GM19372 (cell line): Measurements from ENCODE around the gene ADGRB2.
A peak's percentile ranks its signal among the peaks of the same experiment; 100 is the strongest.

ENCODE experiments used
- ATAC-seq: cut with Tn5 transposase; IDR thresholded peaks from one replicate; pipeline ENCODE4 v1.9.1; 2021; ENCODE audit warnings: mild to moderate bottlenecking, low read depth, moderate library complexity; ENCODE audit not compliant: unreplicated experiment

The ADGRB2 gene

DNA sequence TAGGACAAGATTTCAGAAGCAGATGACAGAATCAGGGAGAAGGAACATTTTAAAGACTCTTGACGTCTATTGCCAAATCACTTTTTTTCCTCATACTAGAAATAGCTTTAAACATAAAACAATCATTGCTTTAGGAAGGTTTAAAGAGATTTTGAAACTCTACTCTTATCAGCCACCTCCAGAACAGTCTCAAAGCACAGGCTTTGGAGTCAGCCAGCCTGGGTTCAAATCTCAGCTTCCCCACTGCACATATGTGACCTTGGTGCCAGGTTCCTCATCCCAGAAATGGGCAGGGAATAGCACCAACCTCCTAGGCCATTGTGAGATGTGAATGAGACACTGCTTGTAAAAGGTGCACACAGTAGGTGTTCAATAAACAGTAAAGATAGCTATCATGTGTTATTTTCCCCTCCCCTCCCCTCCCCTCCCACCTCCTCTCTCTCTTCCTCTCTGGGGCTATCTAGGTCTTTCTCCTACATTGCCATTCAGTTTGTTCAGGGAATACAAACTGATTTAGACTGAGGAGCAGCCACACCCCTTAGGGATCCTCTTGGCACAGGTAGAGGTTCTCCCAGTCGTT is 31.0 kb upstream of the ADGRB2 start:
- ATAC-seq = no peak

- ATAC-seq = no peak
These were observed 29.6 kb upstream of the ADGRB2 start for GRCh38 chr1:31793586-31794285.

- ATAC-seq = no peak
These were observed 28.9 kb upstream of the ADGRB2 start for GRCh38 chr1:31793086-31793485.

GRCh38 chr1:31792541-31792940 is 28.4 kb upstream of the ADGRB2 start:
- no peak for ATAC-seq

DNA sequence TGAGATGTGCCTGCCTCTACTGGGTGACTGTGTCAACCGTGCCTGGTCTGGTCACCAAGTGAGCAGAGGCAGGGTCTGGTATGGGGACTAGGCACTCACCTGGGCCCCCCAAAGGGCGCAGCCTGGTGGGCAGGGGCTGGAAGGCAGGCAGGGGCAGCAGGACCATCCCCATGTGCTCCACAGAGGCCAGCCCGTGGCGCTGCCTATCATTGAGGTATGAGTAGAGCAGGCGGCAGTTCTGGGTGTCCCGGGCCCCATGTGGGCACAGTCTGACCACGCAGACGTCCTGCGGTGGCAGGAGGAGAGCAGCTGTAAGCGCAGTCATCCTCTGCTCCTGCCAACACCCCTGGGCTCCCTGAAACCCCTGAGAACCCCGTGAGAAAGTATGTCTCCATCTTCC is 28.0 kb upstream of the ADGRB2 start:
- no peak for ATAC-seq

GRCh38 chr1:31791131-31791858 is 27.2 kb upstream of the ADGRB2 start:
- no peak for ATAC-seq

- no peak for ATAC-seq
These were observed 26.5 kb upstream of the ADGRB2 start for GRCh38 chr1:31790641-31791091.

- ATAC-seq = no peak
These were observed 26.0 kb upstream of the ADGRB2 start for GRCh38 chr1:31790140-31790539.

DNA sequence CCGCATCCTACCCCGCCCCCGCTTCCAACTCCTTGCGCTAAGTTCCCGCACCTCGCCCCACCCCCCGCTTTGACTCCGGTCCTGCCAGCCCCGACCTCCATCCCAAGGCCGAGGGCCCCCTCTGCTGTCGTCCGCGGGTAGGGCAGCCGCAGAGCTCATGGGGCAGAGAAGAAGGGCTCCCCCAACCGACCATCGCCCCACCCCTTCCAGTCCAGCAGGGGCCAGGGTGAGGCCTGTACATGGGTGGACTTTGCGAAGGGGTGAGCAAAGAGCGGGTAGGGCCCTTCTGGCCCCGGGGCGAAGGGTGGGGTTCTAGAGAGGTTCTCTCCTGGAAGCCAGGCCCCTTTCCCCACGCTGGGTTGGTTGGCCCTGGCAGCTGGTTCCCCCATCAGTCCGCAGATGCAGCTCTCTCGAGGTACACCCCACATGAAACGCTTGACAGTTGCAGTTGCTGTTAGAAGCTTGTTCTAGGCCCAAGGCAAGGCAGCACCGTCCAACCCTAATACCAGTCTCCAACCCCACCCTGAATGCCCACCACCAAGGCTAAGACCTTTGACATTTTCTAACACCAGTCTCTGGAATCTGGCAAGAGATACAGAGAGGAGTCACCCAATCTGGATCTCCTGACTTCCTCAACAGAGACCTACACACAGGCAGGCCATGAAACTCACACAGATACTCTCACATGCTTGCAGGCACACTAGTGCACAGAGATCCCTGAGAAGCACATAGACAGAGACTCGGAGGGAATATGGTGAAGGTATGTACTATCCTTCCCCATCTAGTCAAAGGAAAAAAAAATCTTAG is 25.3 kb upstream of the ADGRB2 start:
- ATAC-seq = peak; percentile 64

DNA sequence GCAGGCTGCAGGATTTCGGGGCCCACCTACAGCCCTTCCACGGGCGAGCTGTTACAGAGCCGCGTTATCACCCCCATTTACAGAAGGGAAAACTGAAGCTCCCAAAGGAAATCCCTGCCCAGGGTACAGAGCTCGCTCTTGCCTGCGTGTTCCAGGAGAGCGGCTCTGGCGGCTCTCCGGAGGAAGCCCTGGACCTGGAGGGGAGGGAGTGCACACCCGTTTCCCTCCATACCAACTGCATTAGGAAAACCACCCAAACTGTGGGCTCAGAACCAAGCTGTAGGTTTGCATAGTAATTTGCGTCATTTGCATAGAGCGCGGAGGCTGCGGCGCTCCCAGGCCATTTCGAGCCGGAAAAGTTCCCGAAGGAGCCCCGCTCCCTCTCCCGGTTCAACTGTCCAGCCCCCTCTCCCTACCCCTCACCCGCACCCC is 24.7 kb upstream of the ADGRB2 start:
- ATAC-seq = peak; percentile 19

- ATAC-seq = peak; percentile 67
These were observed 24.1 kb upstream of the ADGRB2 start for GRCh38 chr1:31788138-31788824.

DNA sequence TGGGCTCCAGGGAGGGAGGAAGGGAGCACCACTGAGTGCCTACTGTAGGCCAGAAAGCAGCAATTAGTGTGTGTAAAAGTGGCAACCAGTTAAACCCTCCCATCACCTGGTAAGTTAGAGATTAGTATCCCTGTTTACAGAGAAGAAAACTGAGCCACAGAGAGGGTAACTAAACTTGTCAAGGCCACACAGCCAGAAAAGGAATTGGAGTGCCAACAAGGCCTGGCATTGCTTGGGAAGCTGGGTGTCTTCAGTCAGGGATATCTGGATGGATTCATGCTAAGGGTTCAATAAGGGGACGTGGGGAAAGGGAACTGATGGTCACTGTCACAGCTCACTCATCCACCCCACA is 23.6 kb upstream of the ADGRB2 start:
- no peak for ATAC-seq

DNA sequence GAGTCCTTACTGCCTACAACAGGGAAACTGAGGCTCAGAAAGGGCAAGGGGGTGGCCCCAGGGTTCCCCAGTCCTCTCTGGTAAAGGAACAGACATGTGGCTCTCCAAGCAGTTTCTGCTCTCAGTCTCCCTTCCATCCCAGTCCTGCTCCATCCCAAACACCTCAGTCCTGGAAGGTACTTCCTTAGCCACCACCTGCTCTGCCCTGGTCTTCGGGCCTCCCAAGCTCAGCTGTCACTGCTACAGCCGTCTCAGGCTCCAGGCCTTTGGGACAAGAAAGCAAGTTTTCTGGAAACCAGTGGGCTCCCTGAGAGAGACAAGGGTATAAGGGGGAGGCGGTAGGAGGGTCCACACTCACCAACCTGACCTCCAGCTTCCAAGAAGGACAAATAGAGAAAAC is 23.1 kb upstream of the ADGRB2 start:
- ATAC-seq = no peak

- ATAC-seq = no peak
These were observed 22.4 kb upstream of the ADGRB2 start for GRCh38 chr1:31786366-31787060.

- ATAC-seq = no peak
These were observed 21.8 kb upstream of the ADGRB2 start for GRCh38 chr1:31785947-31786290.

GRCh38 chr1:31785020-31785946 is 21.1 kb upstream of the ADGRB2 start:
- ATAC-seq = no peak

DNA sequence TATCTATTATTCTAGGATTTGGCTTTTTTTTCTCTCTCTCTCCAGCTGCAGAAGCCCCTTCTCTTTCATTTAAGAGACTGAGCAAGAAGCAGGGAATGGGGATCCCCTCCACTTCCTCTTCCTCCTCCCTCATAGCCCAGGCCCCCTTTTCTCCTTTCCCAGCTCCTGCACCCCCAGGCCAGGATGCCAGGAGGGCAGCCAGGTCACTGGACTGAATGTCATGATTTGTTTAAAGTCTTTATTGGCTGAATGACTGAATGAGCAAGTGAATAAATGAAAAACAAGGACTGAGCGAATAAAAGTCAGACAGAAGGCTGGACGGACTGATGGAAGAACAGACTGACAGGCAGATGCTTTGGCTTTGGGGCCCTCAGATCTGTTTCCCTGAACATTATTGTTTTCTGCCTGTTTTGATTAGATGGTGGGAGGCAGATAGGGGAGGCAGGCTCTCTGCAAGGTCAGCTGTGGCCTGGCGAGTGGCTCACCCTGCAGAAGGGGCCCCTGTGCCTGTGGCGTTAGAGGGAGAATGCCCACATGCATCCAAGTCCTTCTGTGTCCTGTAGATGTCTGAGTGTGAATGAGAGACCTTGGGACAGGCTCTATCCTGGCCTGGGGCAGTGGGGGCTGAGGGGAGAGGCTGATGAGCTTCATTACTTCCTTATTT is 20.3 kb upstream of the ADGRB2 start:
- no peak for ATAC-seq

GRCh38 chr1:31783846-31784245 is 19.7 kb upstream of the ADGRB2 start:
- ATAC-seq = no peak
